ENCODE results near the gene ZDHHC16.
"Not testable (repeated sequence)": the region's sequence is repeated elsewhere in the genome, so short reads cannot be mapped to it uniquely, and the experiment has no call there.

Gene ZDHHC16

GRCh38 chr10:97445722-97446639 is at the start of gene ZDHHC16, which contains the start of gene EXOSC1:
Gene ZDHHC16, plus strand, starts transcription at chr10:97446175. Its CDS starts 5,501 bp downstream, at chr10:97451676.
Gene EXOSC1, minus strand, starts transcription at chr10:97446006. Its CDS starts 21 bp downstream, at chr10:97445985.
- DNase-seq, result peak; percentile 93

GRCh38 chr10:97399843-97400545 is 46.0 kb upstream of the ZDHHC16 start:
- peak; percentile 43 for DNase-seq

- peak; percentile 86 for DNase-seq
Observed at GRCh38 chr10:97400665-97401454, 45.1 kb upstream of the ZDHHC16 start, which contains the start of gene RRP12. Gene RRP12, minus strand, starts transcription at chr10:97401340. Its CDS starts 109 bp downstream, at chr10:97401231.

- no peak for DNase-seq
Observed at GRCh38 chr10:97401455-97401919, 44.5 kb upstream of the ZDHHC16 start.

- DNase-seq, result no peak
Observed at GRCh38 chr10:97404044-97404443, 41.9 kb upstream of the ZDHHC16 start.

- no peak for DNase-seq
Observed at GRCh38 chr10:97406064-97406463, 39.9 kb upstream of the ZDHHC16 start.

- DNase-seq, result not testable (repeated sequence)
Observed at GRCh38 chr10:97406483-97406882, 39.5 kb upstream of the ZDHHC16 start.

- DNase-seq, result peak; percentile 71
Observed at GRCh38 chr10:97407211-97407951, 38.6 kb upstream of the ZDHHC16 start.

GRCh38 chr10:97407952-97408248 is 38.1 kb upstream of the ZDHHC16 start:
- DNase-seq, result no peak

- no peak for DNase-seq
Observed at GRCh38 chr10:97408496-97408992, 37.4 kb upstream of the ZDHHC16 start.

GRCh38 chr10:97411406-97411805 is 34.6 kb upstream of the ZDHHC16 start:
- no peak for DNase-seq

- DNase-seq, result peak; percentile 79
Observed at GRCh38 chr10:97412891-97413304, 33.1 kb upstream of the ZDHHC16 start.

GRCh38 chr10:97416565-97416964 is 29.4 kb upstream of the ZDHHC16 start:
- DNase-seq, result no peak

- not testable (repeated sequence) for DNase-seq
Observed at GRCh38 chr10:97423757-97424098, 22.2 kb upstream of the ZDHHC16 start.

GRCh38 chr10:97425964-97426775 is 19.8 kb upstream of the ZDHHC16 start, which contains the start of gene PGAM1:
Gene PGAM1, plus strand, starts transcription at chr10:97426191. Its CDS starts 117 bp downstream, at chr10:97426308.
- DNase-seq, result peak; percentile 95

- no peak for DNase-seq
Observed at GRCh38 chr10:97426776-97427570, 19.0 kb upstream of the ZDHHC16 start.

- peak; percentile 58 for DNase-seq
Observed at GRCh38 chr10:97427571-97428179, 18.3 kb upstream of the ZDHHC16 start.

GRCh38 chr10:97428572-97428981 is 17.4 kb upstream of the ZDHHC16 start:
- no peak for DNase-seq

GRCh38 chr10:97434055-97434454 is 11.9 kb upstream of the ZDHHC16 start:
- no peak for DNase-seq

GRCh38 chr10:97434557-97434956 is 11.4 kb upstream of the ZDHHC16 start:
- no peak for DNase-seq

Data from stimulated activated CD8-positive, alpha-beta memory T cell treated with anti-CD3 and anti-CD28 coated beads, Interleukin-4, amount 100 ng/mL, for 48 hours (primary cell).